Neutrophil (primary cell): ENCODE measurements around the gene OR8K5.

Experiments
- H3K27ac ChIP-seq: fragments of 200-600 bp; sonication (generic); 2 replicates; pipeline ENCODE4 v1.5.1; 2016; ENCODE audit warnings: mild to moderate bottlenecking, moderate library complexity
- H3K27me3 ChIP-seq: fragments of 200-600 bp; sonication (generic); 2 replicates; pipeline ENCODE4 v1.6.0; 2016; ENCODE audit warnings: mild to moderate bottlenecking
- H3K36me3 ChIP-seq: fragments of 200-600 bp; sonication (generic); 2 replicates; pipeline ENCODE4 v1.5.1; 2017
- H3K4me1 ChIP-seq, 2 experiments: fragments of 200-600 bp in 1 of 2; sonication (generic) in 1 of 2; 1 replicate in 1 of 2; 2 replicates in 1 of 2; pipeline versions ENCODE4 v1.5.1 to v1.6.1; 2013 to 2016; ENCODE audit warnings: low read depth in 1 of 2, low read length in 1 of 2, mild to moderate bottlenecking in 1 of 2, moderate library complexity in 1 of 2; ENCODE audit not compliant: control insufficient read depth in 1 of 2, insufficient read depth in 1 of 2
- H3K4me3 ChIP-seq, 2 experiments: fragments of 200-600 bp in 1 of 2; sonication (generic) in 1 of 2; 1 replicate in 1 of 2; 2 replicates in 1 of 2; pipeline ENCODE4 v1.5.1; 2013 to 2016; ENCODE audit warnings: low read depth in 1 of 2, low read length in 1 of 2, mild to moderate bottlenecking in 1 of 2, moderate library complexity in 1 of 2
- H3K9me3 ChIP-seq: fragments of 200-600 bp; sonication (generic); 2 replicates; pipeline ENCODE4 v1.5.1; 2016
- CTCF ChIP-seq: fragments of 200-600 bp; sonication (generic); IDR thresholded peaks from 2 replicates; pipeline ENCODE4 v1.5.1; 2016; ENCODE audit warnings: antibody characterized with exemption

OR8K5 gene

GRCh38 chr11:56160217-56160616, at the start of gene OR8K5:
TSS of gene OR8K5 (minus strand) at chr11:56160317. CDS start at chr11:56160317, 0 bp downstream.
- Histone ChIP-seq H3K27ac (no peak within 1 kb of the TSS), H3K27me3 (no peaks in the 10 kb centered on the region), H3K4me3 (no peak within 1 kb of the TSS), H3K4me1 (no peaks in the 10 kb centered on the region), H3K36me3 (no peaks in the 10 kb centered on the region), H3K9me3 (no peaks in the 10 kb centered on the region)
- no peak for TF ChIP-seq CTCF

- H3K9me3 ChIP-seq: no peaks in the 10 kb centered on the region
- H3K4me1 ChIP-seq: no peaks in the 10 kb centered on the region
- H3K36me3 ChIP-seq: no peaks in the 10 kb centered on the region
- H3K27ac ChIP-seq: no peak overlapping the region
- H3K4me3 ChIP-seq: no peak overlapping the region
- TF ChIP-seq CTCF: no peak
- H3K27me3 ChIP-seq: no peaks in the 10 kb centered on the region
Observed at GRCh38 chr11:56207790-56208189, 47.7 kb upstream of the OR8K5 start.

GRCh38 chr11:56197367-56197766, 37.2 kb upstream of the OR8K5 start:
- Histone ChIP-seq H3K27ac (no peak overlapping the region), H3K9me3 (no peaks in the 10 kb centered on the region), H3K27me3 (no peaks in the 10 kb centered on the region), H3K4me3 (no peak overlapping the region), H3K4me1 (no peaks in the 10 kb centered on the region), H3K36me3 (no peaks in the 10 kb centered on the region)
- no peak for TF ChIP-seq CTCF

- no peak for TF ChIP-seq CTCF
- Histone ChIP-seq H3K9me3 (no peaks in the 10 kb centered on the region), H3K36me3 (no peaks in the 10 kb centered on the region), H3K4me1 (no peaks in the 10 kb centered on the region), H3K4me3 (no peak overlapping the region), H3K27ac (no peak overlapping the region), H3K27me3 (no peaks in the 10 kb centered on the region)
Observed at GRCh38 chr11:56196705-56197104, 36.6 kb upstream of the OR8K5 start.

GRCh38 chr11:56188602-56189001, 28.5 kb upstream of the OR8K5 start:
- TF ChIP-seq CTCF: no peak

GRCh38 chr11:56183459-56183858, 23.3 kb upstream of the OR8K5 start:
- no peak overlapping the region for H3K27ac ChIP-seq
- no peaks in the 10 kb centered on the region for H3K27me3 ChIP-seq
- no peaks in the 10 kb centered on the region for H3K4me1 ChIP-seq
- peaks cover 2% of the 10 kb centered on the region for H3K9me3 ChIP-seq
- H3K4me3 ChIP-seq: no peak overlapping the region
- no peaks in the 10 kb centered on the region for H3K36me3 ChIP-seq
- no peak for TF ChIP-seq CTCF

More at GRCh38 chr11:56188602-56189001, 28.5 kb upstream of the OR8K5 start:
- no peak overlapping the region for H3K4me3 ChIP-seq
- no peaks in the 10 kb centered on the region for H3K27me3 ChIP-seq
- no peaks in the 10 kb centered on the region for H3K36me3 ChIP-seq
- no peak overlapping the region for H3K27ac ChIP-seq
- no peaks in the 10 kb centered on the region for H3K4me1 ChIP-seq
- peaks cover 2% of the 10 kb centered on the region for H3K9me3 ChIP-seq
